Epidermal melanocyte (primary cell): ENCODE measurements around the gene ZNF831.

Experiments used
- DNase-seq: peaks from one replicate; pipeline ENCODE4 v3.0.0; 2011; ENCODE audit warnings: low spot score; ENCODE audit not compliant: insufficient read length

Gene ZNF831

DNA sequence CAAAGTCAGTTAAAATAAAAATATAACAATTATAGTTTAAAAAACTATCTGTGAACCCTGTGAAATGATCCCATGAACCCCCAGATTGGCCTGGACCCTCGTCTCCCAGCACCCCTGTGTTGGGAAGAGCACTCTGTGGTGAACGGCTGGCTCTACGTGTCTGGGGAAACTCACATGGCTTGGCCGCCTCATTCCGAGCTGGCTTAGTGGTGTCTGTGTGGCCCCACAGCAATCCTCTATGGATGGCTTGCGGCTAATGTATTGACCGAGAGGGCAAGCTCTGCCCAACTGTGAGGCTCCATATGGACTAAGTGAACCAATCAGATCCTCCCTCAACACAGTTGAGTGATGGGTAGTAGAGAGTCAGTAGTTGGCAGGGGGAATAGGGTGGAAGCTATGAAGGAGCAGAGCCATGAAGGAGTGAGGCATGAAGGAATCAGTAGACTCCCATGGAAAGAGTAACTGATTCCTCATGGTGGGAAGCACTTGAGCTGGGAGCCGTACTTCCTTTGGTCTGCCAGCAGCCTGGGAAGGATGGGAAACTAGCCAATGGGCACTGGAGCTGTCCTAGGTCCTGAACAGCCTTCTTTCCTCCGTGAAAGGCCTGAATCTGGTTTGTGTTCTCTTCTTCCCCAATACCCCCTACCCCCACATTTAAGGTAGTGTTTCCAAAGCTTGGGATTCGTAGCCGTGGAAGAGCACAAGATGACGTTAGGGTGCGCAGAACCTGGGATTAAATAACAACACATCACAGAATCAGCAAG lies 21.6 kb upstream of the ZNF831 start:
- DNase-seq, result no peak

DNA sequence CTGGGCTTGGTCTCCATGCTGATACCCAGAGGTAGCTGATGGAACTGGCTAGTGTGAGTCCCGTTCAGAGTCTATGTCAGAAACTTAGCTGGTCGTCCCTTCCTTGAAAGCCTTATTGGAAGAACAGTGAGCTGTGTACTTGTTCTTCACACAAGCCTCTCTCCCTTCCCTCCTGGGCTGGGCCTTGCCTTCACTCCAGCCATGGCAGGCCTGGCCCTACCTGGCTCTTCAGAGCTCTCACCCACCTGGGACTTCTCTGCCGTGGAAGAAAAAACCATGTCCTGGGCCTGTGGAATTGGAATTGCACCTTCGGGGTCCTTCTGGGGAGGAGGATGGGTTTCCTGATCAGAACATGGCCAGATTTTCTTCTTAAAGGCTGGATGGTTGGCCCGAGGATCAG lies 20.3 kb upstream of the ZNF831 start:
- no peak for DNase-seq

DNA sequence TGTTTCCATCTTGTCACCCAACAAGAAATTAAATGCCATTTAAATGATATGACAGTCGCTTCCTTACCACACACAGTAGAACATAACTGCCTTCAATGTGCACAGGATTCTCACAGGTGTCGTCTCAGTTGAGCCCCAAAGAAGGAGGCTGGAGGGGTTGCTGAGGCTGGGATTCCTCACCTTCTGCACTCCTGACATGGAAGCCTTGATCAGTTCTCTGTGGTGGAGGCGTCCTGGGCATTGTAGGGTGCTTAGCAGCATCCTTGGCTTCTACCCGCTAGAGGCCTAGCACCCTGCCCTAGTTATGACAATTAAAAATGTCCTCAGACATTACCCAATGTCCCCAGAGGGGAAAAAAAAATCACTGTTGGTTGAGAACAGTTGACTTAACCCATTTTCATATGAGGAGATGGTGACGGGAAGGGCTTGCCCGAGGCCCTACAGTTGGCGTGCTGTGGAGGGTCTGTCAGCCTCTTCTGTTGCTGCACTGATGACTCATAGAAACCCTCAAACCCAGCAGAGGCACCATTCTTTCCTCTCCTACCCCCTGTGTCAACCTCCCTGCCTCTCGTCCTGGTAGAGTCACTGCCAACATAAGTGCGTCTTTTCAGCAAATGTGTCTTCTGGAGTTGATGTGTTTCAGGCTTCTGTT lies 19.3 kb upstream of the ZNF831 start:
- no peak for DNase-seq

DNA sequence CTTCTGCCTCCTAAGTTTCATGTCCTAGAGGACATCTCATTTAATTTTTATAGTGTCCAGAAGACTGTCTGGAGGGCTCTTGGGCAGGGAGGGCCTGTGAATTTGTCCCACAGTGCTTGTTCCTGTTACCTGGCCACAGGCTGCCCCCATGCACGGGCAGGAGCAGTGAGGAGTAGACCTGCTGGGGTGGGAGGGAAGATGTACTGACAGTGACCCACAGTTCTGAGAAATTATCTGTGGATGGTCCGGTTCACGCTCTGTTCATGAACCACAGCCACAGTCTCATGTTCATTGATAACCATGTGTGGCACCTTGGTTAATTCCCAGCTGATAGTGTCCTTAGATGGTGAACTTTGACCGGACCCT lies 18.8 kb upstream of the ZNF831 start:
- no peak for DNase-seq

DNA sequence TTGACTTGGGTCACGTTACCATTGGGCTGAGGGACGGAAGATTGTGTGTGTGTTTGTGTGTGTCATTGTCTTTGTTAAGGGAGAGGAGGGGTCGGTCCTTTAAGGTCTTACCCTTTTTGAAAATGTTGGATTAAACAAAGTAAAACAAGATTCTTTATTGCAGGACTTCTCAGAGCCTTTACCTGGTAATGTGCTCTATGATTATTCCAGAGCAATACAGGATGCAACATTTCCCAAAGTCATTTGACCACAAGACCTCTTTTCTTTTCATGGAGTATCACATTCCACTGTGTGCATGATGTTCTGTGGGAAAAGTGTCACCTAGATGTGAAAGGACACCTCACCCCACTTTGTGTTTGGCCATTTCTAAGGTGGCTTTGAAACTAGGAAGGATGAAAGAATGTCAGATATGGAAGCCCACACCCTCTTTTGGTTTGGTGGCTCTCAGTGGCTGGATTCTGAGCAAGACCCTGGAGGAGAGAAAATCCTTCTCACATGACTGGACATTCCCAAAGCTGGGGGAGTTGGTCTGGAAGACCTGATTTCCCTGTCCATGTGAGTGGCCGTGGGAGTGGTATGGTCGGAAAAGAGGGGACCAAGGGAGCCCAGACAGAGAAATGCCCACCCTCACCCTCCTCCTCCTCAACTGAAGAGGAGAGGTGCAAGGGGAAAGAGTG lies 18.2 kb upstream of the ZNF831 start:
- DNase-seq, result no peak

DNA sequence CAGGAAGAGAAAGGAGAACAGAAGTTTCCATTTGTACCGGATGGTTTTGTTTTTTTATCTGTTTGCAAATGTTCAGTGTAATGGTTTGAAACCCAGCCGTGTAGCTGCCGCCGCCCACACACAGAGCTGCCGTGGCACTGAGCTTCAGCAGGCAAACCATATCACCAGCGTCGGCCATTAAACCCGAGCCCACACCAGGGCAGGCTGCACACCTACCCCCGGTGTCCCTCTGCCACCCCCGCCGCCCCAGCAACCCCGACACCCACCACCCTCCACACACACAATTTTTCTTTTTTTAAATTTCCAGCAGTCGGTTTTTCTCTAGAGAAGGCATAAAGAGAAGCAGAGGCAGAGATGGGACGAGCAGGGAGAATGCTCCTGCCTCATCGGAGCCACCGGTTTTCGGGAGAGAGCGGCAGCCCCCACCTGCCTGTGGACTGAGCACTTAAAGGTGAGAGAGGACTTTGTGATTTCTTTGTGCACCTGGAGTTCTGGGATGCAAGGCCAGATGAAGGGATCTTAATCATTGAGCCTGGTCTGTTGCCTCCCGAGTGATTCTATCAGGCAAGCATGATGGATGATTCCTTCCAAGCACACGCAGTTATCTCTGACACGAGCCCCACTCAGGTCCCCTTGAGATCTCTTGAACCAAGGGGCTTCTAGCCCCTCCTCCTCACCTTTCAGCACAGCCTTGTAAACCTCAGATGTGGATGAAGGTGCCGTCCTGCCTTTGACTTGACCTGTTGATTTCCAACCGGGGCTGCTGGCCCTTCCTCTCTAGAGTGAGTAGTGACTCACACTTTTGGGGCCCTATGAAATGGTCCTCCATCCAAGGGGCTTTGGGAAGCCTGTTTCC lies 17.5 kb upstream of the ZNF831 start:
- no peak for DNase-seq

DNA sequence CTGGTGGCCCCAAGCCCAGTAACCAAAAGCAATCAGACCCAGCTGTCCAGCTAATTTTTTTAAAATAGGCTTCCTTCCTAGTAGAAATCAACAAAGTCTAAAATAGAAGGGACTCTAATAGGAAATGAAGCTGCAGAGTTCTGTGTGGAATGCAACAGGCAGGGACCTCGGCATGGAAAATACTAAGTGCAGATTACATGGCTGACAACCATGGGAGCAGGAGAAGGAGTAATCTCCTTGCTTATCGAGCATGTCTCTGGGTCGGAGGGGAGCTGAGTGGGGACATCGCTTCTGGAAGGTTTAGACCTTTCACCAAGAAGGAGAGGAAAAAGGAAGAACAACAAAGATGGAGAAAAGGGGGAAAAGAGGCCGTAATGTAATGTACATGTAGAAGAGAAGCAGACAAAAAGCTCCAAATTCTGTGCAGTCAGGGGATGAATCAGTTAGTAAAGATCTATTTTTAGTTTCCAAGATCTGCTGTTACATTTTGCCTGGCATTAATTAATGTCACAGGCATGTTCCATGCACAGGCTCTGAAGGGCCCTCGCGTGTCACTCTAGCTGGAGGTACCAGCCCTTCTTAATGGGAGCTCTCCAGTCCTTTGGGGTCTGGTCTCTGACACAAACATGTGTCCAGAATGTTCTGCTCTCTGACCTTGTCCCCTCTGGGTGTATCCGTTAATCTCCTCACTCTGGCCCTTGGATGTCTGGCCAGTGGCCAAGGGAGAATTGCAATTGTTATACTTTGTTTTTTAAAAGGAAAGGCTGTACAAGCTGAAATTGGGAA lies 16.6 kb upstream of the ZNF831 start:
- no peak for DNase-seq

DNA sequence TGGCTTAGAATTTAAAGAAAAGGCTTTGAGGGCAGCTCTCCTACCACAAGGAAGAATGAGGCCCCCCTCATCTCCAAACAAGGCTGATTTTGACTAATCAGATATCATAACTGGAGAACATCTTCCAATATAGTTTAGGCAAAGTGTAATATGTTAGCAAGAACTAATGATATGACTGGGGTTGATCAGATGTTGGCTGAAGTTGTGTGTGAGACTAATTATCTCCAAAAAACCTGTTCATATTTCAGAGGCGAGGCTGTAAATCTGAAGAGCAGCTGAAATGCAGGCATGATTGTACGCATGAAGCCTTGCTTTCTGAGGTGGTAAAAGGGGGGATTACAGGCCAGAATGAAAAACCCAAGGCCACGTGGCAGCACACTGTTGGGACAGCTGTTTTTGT lies 16.0 kb upstream of the ZNF831 start:
- no peak for DNase-seq

DNA sequence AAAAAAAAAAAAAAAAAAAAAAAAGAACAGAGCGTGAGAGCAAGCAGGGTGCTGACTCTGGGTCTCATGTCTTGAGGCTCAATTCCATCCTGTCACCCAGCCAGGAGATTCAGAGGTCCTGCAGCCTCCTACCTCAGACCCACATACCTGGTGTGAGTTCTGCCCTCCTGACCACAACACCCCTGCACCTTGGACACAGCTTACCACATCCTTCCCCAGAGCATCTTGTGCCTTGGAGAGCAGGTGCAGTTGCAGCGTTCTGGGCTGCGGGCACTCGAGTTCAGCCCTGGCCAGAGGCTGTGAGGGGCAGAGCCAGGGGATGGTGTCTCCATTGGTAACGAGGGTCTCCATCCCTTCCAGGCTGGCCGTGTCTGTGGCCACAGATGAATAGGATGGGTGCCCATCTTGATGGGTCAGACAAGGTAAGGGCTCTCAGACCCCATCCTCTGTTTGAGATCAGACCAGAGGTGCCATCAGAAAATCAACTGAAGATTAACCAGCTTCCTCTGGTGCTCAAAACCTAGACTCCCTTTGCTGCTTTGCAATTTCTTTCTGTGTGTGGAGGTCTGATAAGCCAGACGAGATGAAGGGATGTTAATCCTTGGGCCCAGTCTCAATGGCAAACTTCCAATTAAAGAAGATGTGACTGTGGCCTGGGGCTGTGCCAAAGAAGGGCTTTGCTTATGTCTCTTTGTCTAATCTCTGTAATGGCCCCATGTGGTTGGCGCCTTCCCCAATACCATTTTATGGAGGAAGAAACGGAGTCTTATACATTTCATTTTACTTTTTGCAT lies 14.7 kb upstream of the ZNF831 start:
- DNase-seq, result no peak

DNA sequence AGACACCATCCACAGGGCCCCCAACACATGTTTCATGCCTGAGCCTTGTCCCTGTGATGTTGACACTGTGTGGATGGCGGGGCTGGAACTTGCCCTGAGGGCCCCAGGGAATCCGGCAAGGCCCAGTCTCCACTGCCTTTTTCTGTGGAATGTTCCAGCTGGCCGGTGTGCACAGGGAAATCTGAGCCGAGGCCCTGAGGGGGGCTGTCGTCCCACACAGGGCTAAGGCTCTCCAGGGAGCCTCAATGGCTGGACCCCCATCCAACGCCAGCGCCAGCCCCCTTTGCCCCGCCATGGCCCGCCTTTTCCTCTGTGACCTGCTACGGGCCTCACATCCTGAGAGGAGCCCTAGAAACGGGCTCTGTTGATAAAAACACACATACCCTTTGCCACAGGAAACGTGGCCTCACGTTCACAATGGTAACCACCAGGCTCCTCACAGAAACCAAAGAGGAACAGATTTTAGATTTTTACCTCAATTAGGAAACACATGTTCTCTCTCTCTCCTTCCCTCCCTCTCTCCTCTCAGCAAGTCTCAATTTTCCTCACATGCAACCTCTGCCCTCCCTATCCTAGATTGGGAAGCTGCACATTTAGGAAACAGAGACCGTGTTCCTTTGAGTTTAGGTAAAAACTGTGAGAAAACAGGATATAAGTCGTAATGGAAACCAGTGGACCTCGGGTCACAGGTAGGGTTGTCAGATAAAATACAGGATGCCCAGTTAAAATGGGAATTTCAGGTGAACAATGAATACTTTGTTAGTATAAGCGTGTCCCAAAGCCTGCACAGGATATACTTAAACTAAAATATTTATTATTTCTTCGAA lies 13.7 kb upstream of the ZNF831 start:
- no peak for DNase-seq

DNA sequence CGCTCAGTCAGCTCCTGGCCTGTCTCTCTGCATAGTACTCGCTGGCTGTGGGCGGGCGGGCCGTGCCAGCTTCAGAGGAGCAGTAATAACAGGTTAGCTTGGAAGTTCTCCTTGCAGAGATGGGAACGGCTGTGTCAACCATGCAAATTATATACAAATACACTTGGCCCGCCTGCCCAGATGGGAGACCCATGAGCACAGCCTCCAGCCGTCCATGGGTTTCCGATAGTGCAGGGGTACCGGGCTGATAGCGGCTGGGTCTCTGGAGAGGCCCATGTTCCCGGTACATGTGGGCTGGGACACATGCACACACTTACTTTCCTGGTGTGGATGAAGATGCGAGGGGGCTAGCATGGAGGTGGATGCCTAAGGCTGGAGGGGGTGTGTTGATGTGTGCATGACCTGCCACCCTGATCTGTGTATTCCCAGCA lies 12.8 kb upstream of the ZNF831 start:
- no peak for DNase-seq

DNA sequence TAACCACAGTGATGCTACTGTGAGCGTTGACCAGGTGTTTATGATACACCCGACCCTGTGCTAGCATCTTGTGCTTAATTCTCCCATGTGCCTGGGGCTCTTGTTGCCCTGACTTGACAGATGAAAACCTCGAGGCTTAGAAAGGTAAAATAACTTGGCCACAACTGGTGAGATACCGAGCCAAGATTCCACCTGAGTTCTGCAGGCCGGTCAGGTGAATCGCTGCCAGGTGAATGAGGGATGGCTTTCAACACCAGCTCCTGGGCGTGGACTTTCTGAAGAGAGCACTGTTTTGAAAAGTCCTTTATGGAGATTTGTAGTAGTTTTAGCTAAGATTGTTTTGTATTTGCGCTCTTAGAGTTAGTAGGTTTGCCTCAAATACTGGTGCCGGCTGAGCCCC lies 12.2 kb upstream of the ZNF831 start:
- DNase-seq, result no peak

DNA sequence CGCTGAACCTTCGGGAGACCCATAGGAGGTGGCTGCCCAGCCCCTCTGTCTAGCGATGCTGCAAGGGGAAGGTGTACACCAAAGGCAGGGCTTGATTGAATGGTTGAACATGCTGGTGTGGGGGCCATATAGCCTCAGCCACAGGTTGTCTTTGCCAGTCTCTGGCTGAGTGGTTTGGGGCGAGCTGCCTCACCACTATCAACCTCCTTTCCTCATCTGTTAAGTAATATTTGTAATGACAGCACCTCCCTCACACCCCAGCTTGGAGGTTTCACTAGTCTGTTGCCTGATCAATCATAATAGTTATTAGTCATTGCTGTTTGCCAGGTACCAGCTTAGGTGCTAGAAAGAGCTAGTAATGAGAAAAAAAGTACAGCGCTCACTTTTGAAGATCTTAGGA lies 11.8 kb upstream of the ZNF831 start:
- no peak for DNase-seq

DNA sequence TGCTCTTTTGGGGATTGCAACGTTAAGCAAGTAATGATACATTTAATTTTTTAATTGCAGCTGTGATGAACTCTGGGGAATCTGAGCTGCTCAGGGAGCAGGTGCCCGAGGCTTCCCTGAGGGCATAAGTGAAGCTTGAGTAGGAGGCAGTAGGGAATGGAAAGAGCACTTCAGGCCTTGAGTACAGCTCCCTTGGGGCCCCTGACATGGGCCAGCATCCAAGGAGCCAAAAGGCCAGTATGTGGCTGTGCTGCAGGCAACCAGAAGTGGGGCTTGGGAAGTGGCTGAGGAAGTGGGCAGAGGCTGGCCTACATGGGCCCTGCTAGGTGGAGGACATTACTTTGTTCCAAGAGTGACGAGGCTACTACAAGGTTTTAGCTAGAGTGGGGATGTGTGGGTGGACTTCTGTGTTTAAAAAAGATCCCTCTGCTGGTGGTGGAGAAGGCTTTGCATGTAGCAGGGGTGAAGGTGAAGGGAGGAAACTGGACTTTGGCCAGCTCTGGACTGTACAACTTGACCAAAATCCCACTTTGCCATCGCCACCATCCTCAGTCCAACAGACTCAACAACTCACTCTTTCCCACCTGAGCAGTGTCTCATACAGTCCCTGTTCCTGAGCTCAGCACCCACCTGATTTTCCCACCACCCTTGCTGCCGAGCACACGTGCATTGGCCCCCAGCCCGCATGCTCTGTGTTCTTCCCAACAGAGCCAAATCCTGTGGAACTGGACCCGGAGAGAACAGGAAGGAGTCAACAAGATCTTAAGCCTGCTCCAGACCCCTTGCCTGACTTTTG lies 10.9 kb upstream of the ZNF831 start:
- no peak for DNase-seq

DNA sequence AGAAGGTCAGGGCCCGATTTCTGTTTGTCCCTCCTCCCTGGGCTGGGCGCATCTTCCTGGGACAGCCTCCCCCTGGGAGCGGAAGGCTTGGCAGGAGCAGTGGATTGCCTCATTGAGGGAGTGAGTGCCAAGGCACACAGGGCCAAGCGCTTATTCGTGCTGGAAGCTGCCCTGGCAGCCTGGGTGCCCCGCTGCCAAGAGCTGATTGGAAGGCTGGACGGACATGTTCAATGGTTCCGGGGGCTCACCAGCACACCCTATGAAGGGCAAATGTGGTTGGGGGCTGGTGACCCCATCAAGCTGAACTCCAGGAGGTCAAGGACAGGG lies 10.3 kb upstream of the ZNF831 start:
- DNase-seq, result no peak

DNA sequence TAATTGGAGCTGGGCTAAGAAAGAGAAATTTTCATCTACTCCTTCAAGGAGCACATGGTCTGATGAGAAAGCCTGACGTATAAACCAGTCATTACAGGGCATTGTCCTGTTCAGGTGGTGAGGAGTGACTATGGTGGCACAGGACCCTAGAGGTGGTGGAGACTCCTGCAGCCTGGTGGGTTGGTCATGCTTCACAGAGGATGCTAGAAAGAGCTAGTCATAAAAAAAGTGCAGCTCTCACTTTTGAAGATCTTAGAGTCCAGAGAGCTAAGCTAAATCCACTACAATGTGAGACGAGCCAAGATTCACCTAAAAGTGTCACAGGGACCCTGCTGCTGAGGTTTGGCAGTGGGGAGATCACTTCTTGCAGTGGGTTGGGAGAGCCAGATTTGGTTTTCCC lies 9.8 kb upstream of the ZNF831 start:
- no peak for DNase-seq

DNA sequence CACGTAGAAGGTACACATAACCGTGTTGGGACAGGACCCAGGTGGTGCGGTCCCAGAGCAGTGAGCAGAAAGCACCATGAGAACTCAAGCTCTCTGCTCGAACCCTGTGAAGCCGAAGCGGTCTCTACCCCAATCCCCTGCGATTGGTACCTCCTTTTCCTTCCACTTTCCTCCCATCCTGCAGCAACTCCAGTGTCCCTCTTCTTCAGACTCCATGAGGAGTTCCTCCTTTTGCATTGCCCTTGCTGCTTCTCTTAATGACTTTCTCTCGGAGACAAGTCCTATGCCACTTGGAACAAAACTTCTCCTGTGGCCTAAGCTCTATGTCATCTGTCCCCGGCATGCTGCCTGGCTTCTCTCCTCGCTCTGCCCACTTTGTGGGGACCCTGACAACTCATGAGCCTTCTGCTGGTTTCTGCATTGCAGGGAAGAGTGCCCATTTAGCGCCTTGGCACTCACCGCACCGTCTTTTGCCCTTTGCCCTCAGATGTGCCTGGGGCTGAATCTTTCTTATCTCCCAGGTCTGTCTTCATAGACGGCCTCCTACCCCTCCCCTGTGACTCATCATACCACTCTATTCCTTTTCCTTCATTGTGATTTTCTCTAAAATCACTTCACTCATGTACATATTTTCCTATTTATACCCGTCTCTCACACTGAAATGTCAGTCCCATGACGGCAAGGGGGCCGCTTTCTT lies 9.2 kb upstream of the ZNF831 start:
- DNase-seq, result no peak

DNA sequence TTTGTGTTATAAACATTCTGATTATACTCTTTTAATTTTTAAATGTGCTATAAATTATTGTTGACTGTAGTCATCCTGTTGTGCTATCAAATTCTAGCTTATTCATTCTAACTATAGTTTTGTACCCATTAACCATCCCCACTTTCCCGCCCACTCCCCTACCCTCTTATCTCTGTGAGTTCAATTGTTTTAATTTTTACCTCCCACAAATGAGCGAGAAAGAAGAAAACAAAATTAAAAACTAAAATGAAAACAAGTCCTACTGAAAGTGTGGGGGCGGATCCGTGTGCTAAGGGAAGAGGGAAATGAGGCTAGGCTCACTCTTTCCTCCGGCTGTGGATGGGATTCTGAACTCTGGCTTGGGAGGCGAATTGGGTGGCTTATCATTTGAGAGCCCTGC lies 6.6 kb upstream of the ZNF831 start:
- DNase-seq, result no peak
